Measurements from ENCODE around the gene GBP5. TPM values are rescaled to one million over a fixed set of nuclear protein-coding genes. Genes with fewer than 3 reads are reported as not detected.

Gene GBP5
- total and polyA plus RNA-seq, 4 donors, result 0.78 to 3.8 (median 1.7) TPM

DNA sequence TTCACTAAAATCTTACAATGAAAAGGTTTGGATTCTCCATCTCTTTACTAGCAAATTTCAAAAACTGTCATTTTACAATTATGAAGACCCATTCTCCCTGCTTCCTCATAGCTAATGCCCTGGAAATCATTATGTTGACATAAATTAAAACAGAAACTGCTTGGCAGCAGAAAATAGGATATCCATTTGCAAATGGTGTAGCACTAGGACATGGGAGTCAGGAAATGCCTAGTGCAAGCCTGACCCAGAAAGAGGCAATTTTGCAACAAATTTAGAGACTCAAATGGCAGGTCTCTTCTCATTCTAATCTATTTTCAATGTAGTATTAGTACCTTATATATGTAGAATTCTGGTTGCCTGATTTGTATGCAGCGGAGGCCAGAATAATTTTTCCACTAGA lies 2.2 kb downstream of the GBP5 start:
- Histone ChIP-seq H3K9ac (ENCODE audit: low read depth in 1 of 2, low read length in 2 of 2) (no peak overlapping the region), H3K36me3 (ENCODE audit: control insufficient read depth in 4 of 4, insufficient read depth in 3 of 4, low read depth in 1 of 4, low read length in 3 of 4) (no peaks in the 10 kb centered on the region), H3K4me1 (ENCODE audit: control insufficient read depth in 4 of 4, insufficient read depth in 4 of 4, low read length in 3 of 4) (no peaks in the 10 kb centered on the region), H3K27ac (ENCODE audit: low read depth in 1 of 2, low read length in 2 of 2) (no peak overlapping the region), H3K4me3 (ENCODE audit: low read depth in 1 of 3, low read length in 3 of 3) (no peak overlapping the region), H3K9me3 (ENCODE audit: control insufficient read depth in 4 of 4, low read length in 3 of 4) (no peaks in the 10 kb centered on the region), H3K27me3 (ENCODE audit: control insufficient read depth in 4 of 4, insufficient read depth in 4 of 4, low read length in 3 of 4) (no peaks in the 10 kb centered on the region)
- TF ChIP-seq NR2F2 (IDR thresholded peaks at IDR 0.05), result no peak
- no peak for TF ChIP-seq RAD21 (IDR thresholded peaks at IDR 0.05)
- TF ChIP-seq HNF4G (IDR thresholded peaks at IDR 0.05), result no peak
- no peak for TF ChIP-seq EGR1 (IDR thresholded peaks at IDR 0.05; ENCODE audit: low read depth in 2 of 2)
- TF ChIP-seq YY1 (IDR thresholded peaks at IDR 0.05), result no peak
- TF ChIP-seq, protein P1, sequence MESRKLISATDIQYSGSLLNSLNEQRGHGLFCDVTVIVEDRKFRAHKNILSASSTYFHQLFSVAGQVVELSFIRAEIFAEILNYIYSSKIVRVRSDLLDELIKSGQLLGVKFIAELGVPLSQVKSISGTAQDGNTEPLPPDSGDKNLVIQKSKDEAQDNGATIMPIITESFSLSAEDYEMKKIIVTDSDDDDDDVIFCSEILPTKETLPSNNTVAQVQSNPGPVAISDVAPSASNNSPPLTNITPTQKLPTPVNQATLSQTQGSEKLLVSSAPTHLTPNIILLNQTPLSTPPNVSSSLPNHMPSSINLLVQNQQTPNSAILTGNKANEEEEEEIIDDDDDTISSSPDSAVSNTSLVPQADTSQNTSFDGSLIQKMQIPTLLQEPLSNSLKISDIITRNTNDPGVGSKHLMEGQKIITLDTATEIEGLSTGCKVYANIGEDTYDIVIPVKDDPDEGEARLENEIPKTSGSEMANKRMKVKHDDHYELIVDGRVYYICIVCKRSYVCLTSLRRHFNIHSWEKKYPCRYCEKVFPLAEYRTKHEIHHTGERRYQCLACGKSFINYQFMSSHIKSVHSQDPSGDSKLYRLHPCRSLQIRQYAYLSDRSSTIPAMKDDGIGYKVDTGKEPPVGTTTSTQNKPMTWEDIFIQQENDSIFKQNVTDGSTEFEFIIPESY (IDR thresholded peaks at IDR 0.05), result no peak
- no peak for TF ChIP-seq JUND (IDR thresholded peaks at IDR 0.05)
- TF ChIP-seq RXRA (IDR thresholded peaks at IDR 0.05), result no peak
- TF ChIP-seq, protein P2, sequence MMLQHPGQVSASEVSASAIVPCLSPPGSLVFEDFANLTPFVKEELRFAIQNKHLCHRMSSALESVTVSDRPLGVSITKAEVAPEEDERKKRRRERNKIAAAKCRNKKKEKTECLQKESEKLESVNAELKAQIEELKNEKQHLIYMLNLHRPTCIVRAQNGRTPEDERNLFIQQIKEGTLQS (IDR thresholded peaks at IDR 0.05), result no peak
- TF ChIP-seq, protein P3, sequence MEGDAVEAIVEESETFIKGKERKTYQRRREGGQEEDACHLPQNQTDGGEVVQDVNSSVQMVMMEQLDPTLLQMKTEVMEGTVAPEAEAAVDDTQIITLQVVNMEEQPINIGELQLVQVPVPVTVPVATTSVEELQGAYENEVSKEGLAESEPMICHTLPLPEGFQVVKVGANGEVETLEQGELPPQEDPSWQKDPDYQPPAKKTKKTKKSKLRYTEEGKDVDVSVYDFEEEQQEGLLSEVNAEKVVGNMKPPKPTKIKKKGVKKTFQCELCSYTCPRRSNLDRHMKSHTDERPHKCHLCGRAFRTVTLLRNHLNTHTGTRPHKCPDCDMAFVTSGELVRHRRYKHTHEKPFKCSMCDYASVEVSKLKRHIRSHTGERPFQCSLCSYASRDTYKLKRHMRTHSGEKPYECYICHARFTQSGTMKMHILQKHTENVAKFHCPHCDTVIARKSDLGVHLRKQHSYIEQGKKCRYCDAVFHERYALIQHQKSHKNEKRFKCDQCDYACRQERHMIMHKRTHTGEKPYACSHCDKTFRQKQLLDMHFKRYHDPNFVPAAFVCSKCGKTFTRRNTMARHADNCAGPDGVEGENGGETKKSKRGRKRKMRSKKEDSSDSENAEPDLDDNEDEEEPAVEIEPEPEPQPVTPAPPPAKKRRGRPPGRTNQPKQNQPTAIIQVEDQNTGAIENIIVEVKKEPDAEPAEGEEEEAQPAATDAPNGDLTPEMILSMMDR (IDR thresholded peaks at IDR 0.05; ENCODE audit: low read depth, low read length, missing input control), result no peak
- no peak for TF ChIP-seq TAF1 (conservative IDR thresholded peaks at IDR 0.05)
- no peak for TF ChIP-seq FOXA1 (IDR thresholded peaks at IDR 0.05)
- TF ChIP-seq HNF4A (conservative IDR thresholded peaks at IDR 0.05), result no peak
- TF ChIP-seq GABPA (IDR thresholded peaks at IDR 0.05 in 1 of 2, conservative IDR thresholded peaks at IDR 0.05 in 1 of 2), result no peak
- TF ChIP-seq FOXA2 (IDR thresholded peaks at IDR 0.05), result no peak
- TF ChIP-seq SP1 (IDR thresholded peaks at IDR 0.05), result no peak
- TF ChIP-seq, protein P4, sequence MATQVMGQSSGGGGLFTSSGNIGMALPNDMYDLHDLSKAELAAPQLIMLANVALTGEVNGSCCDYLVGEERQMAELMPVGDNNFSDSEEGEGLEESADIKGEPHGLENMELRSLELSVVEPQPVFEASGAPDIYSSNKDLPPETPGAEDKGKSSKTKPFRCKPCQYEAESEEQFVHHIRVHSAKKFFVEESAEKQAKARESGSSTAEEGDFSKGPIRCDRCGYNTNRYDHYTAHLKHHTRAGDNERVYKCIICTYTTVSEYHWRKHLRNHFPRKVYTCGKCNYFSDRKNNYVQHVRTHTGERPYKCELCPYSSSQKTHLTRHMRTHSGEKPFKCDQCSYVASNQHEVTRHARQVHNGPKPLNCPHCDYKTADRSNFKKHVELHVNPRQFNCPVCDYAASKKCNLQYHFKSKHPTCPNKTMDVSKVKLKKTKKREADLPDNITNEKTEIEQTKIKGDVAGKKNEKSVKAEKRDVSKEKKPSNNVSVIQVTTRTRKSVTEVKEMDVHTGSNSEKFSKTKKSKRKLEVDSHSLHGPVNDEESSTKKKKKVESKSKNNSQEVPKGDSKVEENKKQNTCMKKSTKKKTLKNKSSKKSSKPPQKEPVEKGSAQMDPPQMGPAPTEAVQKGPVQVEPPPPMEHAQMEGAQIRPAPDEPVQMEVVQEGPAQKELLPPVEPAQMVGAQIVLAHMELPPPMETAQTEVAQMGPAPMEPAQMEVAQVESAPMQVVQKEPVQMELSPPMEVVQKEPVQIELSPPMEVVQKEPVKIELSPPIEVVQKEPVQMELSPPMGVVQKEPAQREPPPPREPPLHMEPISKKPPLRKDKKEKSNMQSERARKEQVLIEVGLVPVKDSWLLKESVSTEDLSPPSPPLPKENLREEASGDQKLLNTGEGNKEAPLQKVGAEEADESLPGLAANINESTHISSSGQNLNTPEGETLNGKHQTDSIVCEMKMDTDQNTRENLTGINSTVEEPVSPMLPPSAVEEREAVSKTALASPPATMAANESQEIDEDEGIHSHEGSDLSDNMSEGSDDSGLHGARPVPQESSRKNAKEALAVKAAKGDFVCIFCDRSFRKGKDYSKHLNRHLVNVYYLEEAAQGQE (IDR thresholded peaks at IDR 0.05), result no peak
- TF ChIP-seq, protein P5, sequence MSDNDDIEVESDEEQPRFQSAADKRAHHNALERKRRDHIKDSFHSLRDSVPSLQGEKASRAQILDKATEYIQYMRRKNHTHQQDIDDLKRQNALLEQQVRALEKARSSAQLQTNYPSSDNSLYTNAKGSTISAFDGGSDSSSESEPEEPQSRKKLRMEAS (IDR thresholded peaks at IDR 0.05), result no peak
- no peak for DNase-seq (ENCODE audit: low spot score)
- whole genome bisulfite sequencing, result 96% methylated on average over 1 of the region's 1 CpG
